ENCODE measurements around the gene OR7A10.

Gene OR7A10

DNA sequence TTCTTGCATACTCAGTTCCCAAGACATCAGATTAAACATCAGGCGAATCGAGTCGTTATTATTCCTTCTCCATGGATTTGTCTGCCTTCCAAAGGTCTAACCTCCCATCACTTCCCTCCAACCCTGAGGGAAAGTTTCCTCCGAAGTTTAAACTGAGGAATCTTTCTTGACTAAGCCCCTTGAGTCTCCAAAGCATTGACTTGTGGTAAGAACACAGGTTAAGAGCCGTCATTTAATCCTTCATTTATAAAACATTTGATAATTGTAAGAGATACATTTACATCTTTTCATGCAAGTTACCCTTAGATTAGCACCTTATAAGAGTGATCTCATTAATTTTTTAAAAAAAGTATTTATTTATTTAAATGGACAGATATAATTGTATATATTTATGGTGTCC lies at the start of gene OR7A10:
OR7A10 (minus strand) TSS at position 101 of the 400 bp plus-strand sequence. CDS start 7,045 bp downstream, outside the sequence.
- DNase-seq (ENCODE audit: low read depth), result no peak

GRCh38 chr19:14890643-14891379 lies 42.1 kb upstream of the OR7A10 start:
- DNase-seq (ENCODE audit: low read depth), result no peak

GRCh38 chr19:14889994-14890642 lies 41.4 kb upstream of the OR7A10 start:
- no peak for DNase-seq (ENCODE audit: low read depth)

DNA sequence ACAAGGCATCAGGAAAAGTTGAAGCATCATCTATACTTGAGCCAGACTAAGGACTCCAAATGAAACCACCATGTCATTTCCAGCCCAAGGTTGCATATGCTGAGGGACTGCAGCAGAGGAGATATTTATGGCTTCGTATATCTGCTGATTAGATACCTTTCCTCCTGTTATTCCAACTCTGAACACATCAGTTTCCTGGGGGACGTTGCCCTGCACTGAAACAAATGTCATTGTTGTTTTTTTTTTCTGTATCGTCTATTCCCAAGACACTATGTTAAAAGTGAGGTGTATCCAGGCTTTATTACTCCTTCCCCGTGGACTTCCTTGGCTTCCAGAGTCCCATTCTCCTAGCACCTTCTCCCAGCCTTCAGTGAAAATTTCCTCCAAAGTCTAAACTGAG lies 37.3 kb upstream of the OR7A10 start, which contains the start of gene OR7A17:
OR7A17 (minus strand) TSS at position 101 of the 400 bp plus-strand sequence. CDS start 4,777 bp downstream, outside the sequence.
- no peak for DNase-seq (ENCODE audit: low read depth)

GRCh38 chr19:14871619-14872230 lies 23.0 kb upstream of the OR7A10 start:
- no peak for DNase-seq (ENCODE audit: low read depth)

GRCh38 chr19:14868497-14868896 lies 19.8 kb upstream of the OR7A10 start:
- no peak for DNase-seq (ENCODE audit: low read depth)

GRCh38 chr19:14843578-14843977 lies 5.1 kb downstream of the OR7A10 start:
- no peak for DNase-seq (ENCODE audit: low read depth)

DNA sequence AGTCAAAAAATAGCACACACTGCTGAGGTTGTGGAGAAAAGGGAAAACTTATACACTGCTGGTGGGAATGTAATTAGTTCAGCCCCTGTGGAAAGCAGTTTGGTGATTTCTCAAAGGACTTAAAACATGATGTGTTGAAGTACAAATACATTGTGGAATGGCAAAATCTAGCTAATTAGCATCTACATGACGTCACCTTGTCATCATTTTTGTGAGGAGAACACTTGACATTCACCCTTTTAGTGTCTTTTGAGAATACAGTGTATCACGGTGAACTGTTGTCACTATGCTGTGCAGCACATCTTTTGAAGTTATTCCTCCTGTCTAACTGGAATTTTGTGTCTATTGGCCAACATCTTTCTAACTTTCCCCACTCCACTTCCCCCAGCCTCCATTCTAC lies 5.6 kb downstream of the OR7A10 start:
- no peak for DNase-seq (ENCODE audit: low read depth)

DNA sequence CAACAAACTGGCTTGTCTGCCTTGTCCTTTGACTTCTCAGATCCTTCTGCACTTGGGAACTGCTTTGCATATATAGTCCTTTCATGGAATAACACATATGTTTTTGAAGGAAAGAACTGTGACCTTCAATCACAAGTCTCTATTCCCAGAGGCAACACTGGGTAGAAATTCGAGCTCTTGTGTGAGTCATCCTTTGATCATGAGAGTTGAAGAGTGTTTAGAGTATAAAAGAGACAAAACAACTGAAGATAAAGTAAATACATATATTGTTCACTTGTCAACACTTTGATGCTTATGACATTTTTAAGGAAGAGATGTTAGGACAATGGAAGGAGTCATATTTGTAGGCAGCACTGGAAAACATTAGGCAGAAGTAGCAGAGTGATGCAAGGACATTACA lies 8.5 kb downstream of the OR7A10 start:
- DNase-seq (ENCODE audit: low read depth), result no peak

DNA sequence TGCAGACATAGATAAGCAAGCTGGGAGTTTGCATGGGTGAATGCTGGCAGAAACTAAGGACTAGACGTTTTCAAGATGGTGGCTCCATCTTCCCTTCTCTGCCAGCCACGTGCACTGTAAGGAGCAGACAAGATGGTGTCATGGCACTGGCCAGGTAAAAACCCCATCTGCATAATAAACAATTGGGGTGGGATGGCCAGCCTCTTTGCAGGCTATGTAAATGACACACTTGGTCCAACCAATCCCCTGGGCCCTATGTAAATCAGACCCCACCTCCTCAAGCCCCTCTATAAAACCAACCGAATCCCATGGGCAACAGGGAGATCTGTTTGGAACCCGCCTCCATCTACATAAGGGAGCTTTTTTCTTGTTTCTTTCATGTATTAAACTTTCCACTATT lies 11.3 kb downstream of the OR7A10 start:
- DNase-seq (ENCODE audit: low read depth), result no peak

DNA sequence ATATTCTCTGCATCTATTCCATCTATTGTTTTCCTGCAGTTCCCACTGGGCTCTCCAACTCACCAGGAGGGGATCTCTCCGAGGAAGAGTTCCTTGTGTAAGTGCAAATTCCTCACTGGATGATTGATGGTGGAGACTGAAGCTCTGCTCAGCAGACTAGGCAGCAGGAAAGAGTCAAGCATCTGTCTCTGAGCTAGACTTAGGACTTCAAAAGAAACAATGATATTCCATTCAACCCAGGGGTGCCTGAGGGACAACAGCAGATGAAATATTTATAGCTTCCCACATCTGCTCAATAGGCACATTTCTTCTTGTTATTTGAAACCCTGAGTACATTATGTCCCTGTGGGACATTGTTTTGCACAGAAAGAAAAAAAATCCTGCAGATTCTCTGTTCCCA lies 13.7 kb downstream of the OR7A10 start, which contains the start of the genes OR7A5 and OR7C1:
OR7A5 (minus strand) TSS at position 175 of the 400 bp plus-strand sequence. CDS start 6,944 bp downstream, outside the sequence.
OR7C1 (minus strand) TSS at position 175 of the 400 bp plus-strand sequence. CDS start 35,049 bp downstream, outside the sequence.
- no peak for DNase-seq (ENCODE audit: low read depth)

GRCh38 chr19:14830702-14831101 lies 18.0 kb downstream of the OR7A10 start:
- no peak for DNase-seq (ENCODE audit: low read depth)

- no peak for DNase-seq (ENCODE audit: low read depth)
These were observed 22.7 kb downstream of the OR7A10 start for GRCh38 chr19:14826006-14826405.

GRCh38 chr19:14821937-14822336 lies 26.8 kb downstream of the OR7A10 start:
- no peak for DNase-seq (ENCODE audit: low read depth)

DNA sequence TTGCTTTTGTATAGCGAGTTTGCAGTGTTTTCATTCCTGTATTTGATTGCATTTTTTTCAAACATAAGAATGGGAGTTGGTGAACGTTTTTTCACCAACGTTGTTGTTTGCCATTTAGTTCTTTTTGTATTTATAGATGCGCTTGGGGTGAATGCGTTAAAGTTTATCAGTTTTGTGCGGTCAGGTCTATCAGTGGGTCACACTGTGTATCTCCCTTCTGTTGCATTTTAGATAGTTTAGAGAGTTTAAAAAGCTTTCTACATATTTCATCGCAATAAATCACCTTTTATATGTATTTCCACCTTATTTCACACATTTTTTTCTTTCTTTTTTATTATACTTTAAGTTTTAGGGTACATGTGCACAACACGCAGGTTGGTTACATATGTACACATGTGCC lies 30.1 kb downstream of the OR7A10 start:
- no peak for DNase-seq (ENCODE audit: low read depth)

GRCh38 chr19:14817052-14817451 lies 31.7 kb downstream of the OR7A10 start:
- no peak for DNase-seq (ENCODE audit: low read depth)

- DNase-seq (ENCODE audit: low read depth), result no peak
These were observed 33.6 kb downstream of the OR7A10 start for GRCh38 chr19:14814982-14815652.

DNA sequence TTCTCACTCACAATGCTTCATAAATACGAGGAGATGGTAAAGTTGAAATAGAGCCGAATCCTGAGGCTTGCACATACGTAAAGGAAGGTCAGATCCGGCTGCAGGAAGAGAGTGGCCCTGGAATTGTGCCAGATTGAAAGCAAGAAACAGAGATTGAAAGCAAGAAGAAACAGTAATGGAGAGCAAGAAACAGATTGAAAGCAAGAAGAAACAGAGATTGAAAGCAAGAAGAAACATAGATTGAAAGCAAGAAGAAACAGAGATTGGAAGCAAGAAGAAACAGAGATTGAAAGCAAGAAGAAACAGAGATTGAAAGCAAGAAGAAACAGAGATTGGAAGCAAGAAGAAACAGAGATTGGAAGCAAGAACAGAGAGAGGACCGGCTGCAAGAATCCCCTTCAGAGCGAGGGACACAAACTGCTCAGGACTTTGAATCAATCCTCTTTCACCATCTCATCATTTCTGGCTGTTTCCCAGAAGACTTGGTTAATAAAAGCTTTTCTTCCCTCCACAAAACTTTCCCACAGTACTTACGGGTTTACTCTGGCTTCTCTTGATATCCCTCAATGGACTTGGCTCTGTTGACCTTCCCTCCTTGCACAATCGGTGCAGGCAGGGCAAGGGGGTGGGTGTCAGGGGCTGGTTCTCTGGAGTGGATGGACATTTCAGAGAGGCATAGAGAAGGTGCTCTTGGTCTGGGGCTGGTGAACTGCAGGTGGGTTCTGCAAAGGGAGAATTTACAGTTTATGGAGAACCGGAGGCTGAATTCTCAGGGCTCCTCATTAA lies 39.3 kb downstream of the OR7A10 start:
- DNase-seq (ENCODE audit: low read depth), result no peak

GRCh38 chr19:14804765-14805164 lies 44.0 kb downstream of the OR7A10 start:
- no peak for DNase-seq (ENCODE audit: low read depth)

GRCh38 chr19:14798760-14799159 lies 50.0 kb downstream of the OR7A10 start:
- no peak for DNase-seq (ENCODE audit: low read depth)

DNA sequence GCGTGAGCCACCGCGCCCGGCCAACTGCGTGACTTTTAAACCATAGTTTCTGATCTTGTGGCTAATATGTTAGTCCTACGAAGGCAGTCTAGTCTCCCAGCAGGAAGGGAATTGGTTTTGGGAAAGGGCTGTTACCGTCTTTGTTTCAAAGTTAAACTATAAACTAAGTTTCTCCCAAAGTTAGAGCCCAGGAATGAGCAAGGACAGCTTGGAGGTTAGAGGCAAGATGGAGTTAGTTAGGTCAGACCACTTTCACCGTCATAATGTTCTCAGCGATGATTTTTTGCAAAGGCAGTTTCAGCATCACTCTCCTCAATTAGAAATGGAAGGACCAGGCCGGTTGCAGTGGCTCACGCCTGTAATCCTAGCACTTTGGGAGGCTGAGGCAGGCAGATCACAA lies 52.7 kb downstream of the OR7A10 start:
- DNase-seq (ENCODE audit: low read depth), result no peak
